B cell (primary cell): ENCODE data around the gene KRTAP12-4. TPM values are rescaled to one million over a fixed set of nuclear protein-coding genes. Genes with fewer than 3 reads are reported as not detected.
"Not testable (repeated sequence)": the region's sequence is repeated elsewhere in the genome, so short reads cannot be mapped to it uniquely, and the experiment has no call there.

ENCODE experiments used
- ATAC-seq: fragments of 200-7000 bp; cut with Tn5 transposase; one replicate; pipeline ENCODE4 v1.10.0; 2021; ENCODE audit warnings: low read depth, mild to moderate bottlenecking, moderate number of reproducible peaks, moderate library complexity
- CTCF ChIA-PET: fragments of 350-600 bp; sonication (Branson Sonifier 250); formaldehyde crosslinking; loops from one replicate; lab custom pipeline; 2021; ENCODE audit warnings: antibody characterized with exemption, inconsistent platforms; lab: Charles Lee
- POLR2A ChIA-PET: fragments of 350-600 bp; sonication (Branson Sonifier 250); formaldehyde crosslinking; loops from one replicate; lab custom pipeline; 2021; ENCODE audit warnings: antibody characterized with exemption; lab: Charles Lee
- DNase-seq: peaks from one replicate; pipeline ENCODE4 v3.0.0; 2013
- H2AFZ ChIP-seq: 2 replicates; pipeline ENCODE4 v1.6.1; 2012; ENCODE audit warnings: mild to moderate bottlenecking, low read depth, low read length; ENCODE audit not compliant: insufficient read depth, poor library complexity, severe bottlenecking
- H3K27ac ChIP-seq, 2 donors: 1 replicate in 1 of 2; 2 replicates in 1 of 2; pipeline ENCODE4 v1.5.1; 2012 to 2013; ENCODE audit warnings: low read length in 2 of 2, mild to moderate bottlenecking in 2 of 2, moderate library complexity in 1 of 2
- H3K27me3 ChIP-seq, 4 experiments: fragments of 200-600 bp in 1 of 4; sonication (generic) in 1 of 4; replicated peaks in 1 of 4; 1 replicate in 2 of 4; 2 replicates in 2 of 4; pipeline versions ENCODE4 v1.6.1 to v1.7.0; 2013 to 2016; ENCODE audit warnings: low read length in 3 of 4, mild to moderate bottlenecking in 2 of 4, mixed read lengths in 1 of 4, moderate library complexity in 1 of 4; ENCODE audit not compliant: insufficient read depth in 4 of 4, control insufficient read depth in 3 of 4; ENCODE audit errors: control extremely low read depth in 1 of 4
- H3K36me3 ChIP-seq, 2 experiments: replicated peaks in 1 of 2; 1 replicate in 1 of 2; 2 replicates in 1 of 2; pipeline versions ENCODE4 v1.6.1 to v1.7.1; 2013; ENCODE audit warnings: low read length in 1 of 2; ENCODE audit not compliant: insufficient read depth in 2 of 2, control insufficient read depth in 1 of 2; ENCODE audit errors: control extremely low read depth in 1 of 2, extremely low read depth in 1 of 2
- H3K4me1 ChIP-seq, 2 donors: fragments of 200-600 bp in 1 of 2; sonication (generic) in 1 of 2; 1 replicate in 1 of 2; 2 replicates in 1 of 2; pipeline versions ENCODE4 v1.5.1 to v1.6.1; 2013 to 2017; ENCODE audit warnings: low read length in 2 of 2; ENCODE audit not compliant: control insufficient read depth in 2 of 2, insufficient read depth in 2 of 2
- H3K4me2 ChIP-seq: replicated peaks from 2 replicates; pipeline ENCODE3; 2012; ENCODE audit warnings: mild to moderate bottlenecking, low read depth, low read length; ENCODE audit not compliant: poor library complexity, severe bottlenecking
- H3K4me3 ChIP-seq, 5 experiments: fragments of 200-600 bp in 1 of 5; sonication (generic) in 1 of 5; 1 replicate in 3 of 5; 2 replicates in 2 of 5; pipeline versions ENCODE4 v1.5.1 to v1.7.0; 2011 to 2016; ENCODE audit warnings: low read length in 4 of 5, mild to moderate bottlenecking in 4 of 5, low read depth in 2 of 5, control low read depth in 1 of 5, moderate library complexity in 1 of 5; ENCODE audit not compliant: insufficient read depth in 1 of 5; ENCODE audit errors: control extremely low read depth in 1 of 5, extremely low read depth in 1 of 5
- H3K79me2 ChIP-seq: fragments of 200-600 bp; sonication (generic); one replicate; pipeline ENCODE4 v1.6.0; 2016; ENCODE audit warnings: low read length; ENCODE audit not compliant: control insufficient read depth, insufficient read depth
- H3K9ac ChIP-seq: fragments of 200-600 bp; sonication (generic); 2 replicates; pipeline ENCODE4 v1.6.1; 2017; ENCODE audit warnings: mild to moderate bottlenecking, low read length, moderate library complexity
- H3K9me3 ChIP-seq, 3 donors: one replicate each; pipeline versions ENCODE4 v1.6.1 to v1.7.1; 2013; ENCODE audit warnings: low read length in 2 of 3; ENCODE audit not compliant: control insufficient read depth in 2 of 3, insufficient read depth in 1 of 3; ENCODE audit errors: control extremely low read depth in 1 of 3
- H4K20me1 ChIP-seq: 2 replicates; pipeline ENCODE4 v1.6.0; 2012; ENCODE audit warnings: mild to moderate bottlenecking, low read length; ENCODE audit not compliant: insufficient read depth, control insufficient read depth, poor library complexity, severe bottlenecking
- H3K27ac Mint-ChIP-seq: one replicate; pipeline ENCODE4 v1.8.0; 2021; ENCODE audit warnings: mixed read lengths
- H3K27me3 Mint-ChIP-seq: one replicate; pipeline ENCODE4 v1.8.0; 2021; ENCODE audit warnings: mixed read lengths
- H3K4me1 Mint-ChIP-seq: one replicate; pipeline ENCODE4 v1.8.0; 2021; ENCODE audit warnings: mixed read lengths
- H3K4me3 Mint-ChIP-seq: one replicate; pipeline ENCODE4 v1.8.0; 2021; ENCODE audit warnings: mixed read lengths
- H3K9me3 Mint-ChIP-seq: one replicate; pipeline ENCODE4 v1.8.0; 2022; ENCODE audit warnings: mixed read lengths; ENCODE audit not compliant: insufficient read depth
- EZH2 ChIP-seq: IDR thresholded peaks from 2 replicates; pipeline ENCODE4 v1.6.1; 2012; ENCODE audit warnings: borderline replicate concordance, low read depth, mild to moderate bottlenecking, moderate library complexity, low read length; ENCODE audit not compliant: insufficient read depth, poor library complexity, severe bottlenecking
- WGBS: methylation state at CpG from one replicate; pipeline ENCODE4 v1.1.5; 2013; ENCODE audit warnings: missing lambda C conversion rate; ENCODE audit not compliant: insufficient coverage; 5-methylcytosine and 5-hydroxymethylcytosine counted together
- intact Hi-C: fragments of 100-400 bp; cut with micrococcal nuclease; formaldehyde crosslinking; loops from one replicate; pipeline ENCODE4 v1.10.0; 2022
- polyA plus RNA-seq: library from polyadenylated mRNA; depleted of rRNA; stranded (reverse); fragments of >200 nt; gene quantifications from 2 replicates; pipeline ENCODE4 v1.2.3, GENCODE V29; 2012
- total RNA-seq, 2 donors: library from RNA; stranded (reverse); fragments of 120-200 nt in 1 of 2; gene quantifications; 1 replicate in 1 of 2; 2 replicates in 1 of 2; pipeline versions ENCODE4 v1.2.3 to v1.2.4, GENCODE V29; 2013 to 2022
- TF ChIP-seq, protein P1 (sequence below): fragments of 200-600 bp; IDR thresholded peaks from one replicate; pipeline ENCODE4 v1.8.0; 2022; ENCODE audit warnings: antibody characterized with exemption, mild to moderate bottlenecking

Gene KRTAP12-4
- total and polyA plus RNA-seq, 2 donors (not counting 1 experiment from before 2014, with no cell fraction given) = not detected

DNA sequence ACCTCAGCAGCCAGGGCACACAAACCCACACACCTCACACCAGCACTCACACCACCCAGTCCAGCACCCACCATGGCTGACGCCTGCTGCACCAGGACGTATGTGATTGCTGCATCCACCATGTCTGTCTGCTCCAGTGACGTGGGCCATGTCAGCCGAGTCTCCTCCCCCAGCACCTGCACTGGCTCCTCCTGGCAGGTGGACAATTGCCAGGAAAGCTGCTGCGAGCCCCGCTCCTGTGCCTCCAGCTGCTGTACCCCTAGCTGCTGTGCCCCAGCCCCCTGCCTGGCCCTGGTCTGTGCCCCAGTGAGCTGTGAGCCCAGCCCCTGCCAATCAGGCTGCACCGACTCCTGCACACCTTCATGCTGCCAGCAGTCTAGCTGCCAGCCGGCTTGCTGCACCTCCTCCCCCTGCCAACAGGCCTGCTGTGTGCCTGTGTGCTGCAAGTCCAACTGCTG, 42.4 kb downstream of the KRTAP12-4 start, which contains the start of gene KRTAP10-8:
Gene KRTAP10-8, plus strand, starts transcription at position 51 of the 458 bp plus-strand sequence. Its CDS starts 22 bp downstream, at position 73.
- Mint-ChIP-seq H3K27ac (no peak within 1 kb of the TSS), H3K4me3 (no peak within 1 kb of the TSS), H3K4me1 (no peaks in the 10 kb centered on the region), H3K9me3 (peaks cover 15% of the 10 kb centered on the region), H3K27me3 (peaks cover 16% of the 10 kb centered on the region)
- ChIA-PET CTCF (no interaction called here), POLR2A (no interaction called here)
- Histone ChIP-seq H4K20me1 (no peaks in the 10 kb centered on the region), H3K27me3 (peaks cover 0 to 3% (median 1%) of the 10 kb centered on the region in 4 experiments), H3K36me3 (no peaks in the 10 kb centered on the region), H3K4me3 (no peak within 1 kb of the TSS), H3K79me2 (no peaks in the 10 kb centered on the region), H3K27ac (no peak within 1 kb of the TSS), H3K9me3 (peaks cover 4 to 42% (median 25%) of the 10 kb centered on the region in 3 donors), H3K9ac (no peak within 1 kb of the TSS), H3K4me1 (no peaks in the 10 kb centered on the region), H2AFZ (no peak within 1 kb of the TSS), H3K4me2 (no peak within 1 kb of the TSS)
- TF ChIP-seq EZH2 = no peak
- TF ChIP-seq, protein P1, sequence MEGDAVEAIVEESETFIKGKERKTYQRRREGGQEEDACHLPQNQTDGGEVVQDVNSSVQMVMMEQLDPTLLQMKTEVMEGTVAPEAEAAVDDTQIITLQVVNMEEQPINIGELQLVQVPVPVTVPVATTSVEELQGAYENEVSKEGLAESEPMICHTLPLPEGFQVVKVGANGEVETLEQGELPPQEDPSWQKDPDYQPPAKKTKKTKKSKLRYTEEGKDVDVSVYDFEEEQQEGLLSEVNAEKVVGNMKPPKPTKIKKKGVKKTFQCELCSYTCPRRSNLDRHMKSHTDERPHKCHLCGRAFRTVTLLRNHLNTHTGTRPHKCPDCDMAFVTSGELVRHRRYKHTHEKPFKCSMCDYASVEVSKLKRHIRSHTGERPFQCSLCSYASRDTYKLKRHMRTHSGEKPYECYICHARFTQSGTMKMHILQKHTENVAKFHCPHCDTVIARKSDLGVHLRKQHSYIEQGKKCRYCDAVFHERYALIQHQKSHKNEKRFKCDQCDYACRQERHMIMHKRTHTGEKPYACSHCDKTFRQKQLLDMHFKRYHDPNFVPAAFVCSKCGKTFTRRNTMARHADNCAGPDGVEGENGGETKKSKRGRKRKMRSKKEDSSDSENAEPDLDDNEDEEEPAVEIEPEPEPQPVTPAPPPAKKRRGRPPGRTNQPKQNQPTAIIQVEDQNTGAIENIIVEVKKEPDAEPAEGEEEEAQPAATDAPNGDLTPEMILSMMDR = no peak
- WGBS = 92% methylated on average over 8 of the region's 8 CpGs
- ATAC-seq (no peak), DNase-seq (no peak)
- intact Hi-C loops = no loop called here

DNA sequence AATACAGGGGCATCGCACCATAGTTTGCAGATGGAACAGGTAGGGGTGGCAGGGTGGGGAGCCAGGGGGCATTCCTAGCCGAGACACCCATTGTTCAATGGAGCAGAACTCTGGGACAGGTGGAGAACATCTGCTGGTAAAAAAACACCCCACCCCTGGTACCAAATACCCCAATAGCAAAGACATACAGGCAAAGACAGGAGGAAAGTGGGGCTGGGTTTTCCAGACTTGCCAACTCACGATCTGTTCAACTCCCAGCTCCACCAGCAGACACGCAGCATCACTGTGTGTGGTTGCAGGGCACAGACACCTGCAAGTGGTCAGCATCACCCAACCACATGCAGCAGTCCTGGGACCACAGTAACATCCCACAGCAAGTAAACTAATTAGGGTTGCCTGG, 42.9 kb downstream of the KRTAP12-4 start:
- no peak overlapping the region for H3K4me2 ChIP-seq
- no peaks in the 10 kb centered on the region for H3K4me1 ChIP-seq
- Mint-ChIP-seq H3K27me3 (peaks cover 18% of the 10 kb centered on the region), H3K4me1 (no peaks in the 10 kb centered on the region), H3K4me3 (no peak overlapping the region), H3K27ac (no peak overlapping the region), H3K9me3 (peaks cover 15% of the 10 kb centered on the region)
- H4K20me1 ChIP-seq = no peaks in the 10 kb centered on the region
- H3K36me3 ChIP-seq = no peaks in the 10 kb centered on the region
- ChIA-PET CTCF (no interaction called here), POLR2A (no interaction called here)
- no peak overlapping the region for H3K9ac ChIP-seq
- intact Hi-C loops = no loop called here
- 85% methylated on average over 2 of the region's 4 CpGs for WGBS
- TF ChIP-seq, protein P1 = no peak
- peaks cover 0 to 3% (median 1%) of the 10 kb centered on the region in 4 experiments for H3K27me3 ChIP-seq
- H3K9me3 ChIP-seq = peaks cover 4 to 39% (median 25%) of the 10 kb centered on the region in 3 donors
- no peak overlapping the region for H3K27ac ChIP-seq
- no peak for ATAC-seq
- H2AFZ ChIP-seq = no peak overlapping the region
- no peaks in the 10 kb centered on the region for H3K79me2 ChIP-seq
- H3K4me3 ChIP-seq = no peak overlapping the region
- no peak for DNase-seq

DNA sequence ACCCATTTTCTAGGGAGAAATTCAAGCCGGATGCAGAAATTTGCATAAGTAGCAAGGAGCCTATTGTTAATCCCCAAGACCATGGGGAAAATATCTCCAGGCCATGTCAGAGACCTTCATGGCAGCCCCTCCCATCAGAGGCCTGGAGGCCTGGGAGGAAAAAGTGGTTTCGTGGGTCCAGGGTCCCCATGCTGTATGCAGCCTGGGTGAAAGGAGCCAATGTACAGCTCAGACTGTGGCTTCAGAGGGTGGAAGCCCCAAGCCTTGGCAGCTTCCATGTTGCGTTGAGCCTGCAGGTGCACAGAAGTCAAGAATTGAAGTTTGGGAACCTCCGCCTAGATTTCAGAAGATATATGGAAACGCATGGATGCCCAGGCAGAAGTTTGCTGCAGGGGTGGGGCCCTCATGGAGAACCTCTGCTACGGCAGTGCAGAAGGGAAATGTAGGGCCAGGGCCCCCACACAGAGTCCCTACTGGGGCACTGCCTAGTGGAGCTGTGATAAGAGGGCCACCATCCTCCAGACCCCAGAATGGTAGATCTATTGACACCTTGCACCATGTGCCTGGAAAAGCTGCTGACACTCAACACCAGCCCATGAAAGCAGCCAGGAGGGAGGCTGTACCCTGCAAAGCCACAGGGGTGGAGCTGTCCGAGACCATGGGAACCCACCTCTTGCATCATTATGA, 44.2 kb downstream of the KRTAP12-4 start:
- CTCF ChIA-PET, DNase-seq, intact Hi-C loops, H3K79me2 ChIP-seq, H2AFZ ChIP-seq, H3K4me3 Mint-ChIP-seq, ATAC-seq, H4K20me1 ChIP-seq, POLR2A ChIA-PET, H3K27ac Mint-ChIP-seq, H3K27ac ChIP-seq, H3K4me1 ChIP-seq, H3K4me2 ChIP-seq, H3K36me3 ChIP-seq, H3K4me3 ChIP-seq, H3K27me3 ChIP-seq, H3K9ac ChIP-seq, H3K4me1 Mint-ChIP-seq: not testable (repeated sequence)
- Mint-ChIP-seq H3K27me3 (peaks cover 25% of the 10 kb centered on the region), H3K9me3 (peaks cover 19% of the 10 kb centered on the region)
- 94% methylated on average over 6 of the region's 7 CpGs for WGBS
- H3K9me3 ChIP-seq = peaks cover 4 to 31% (median 25%) of the 10 kb centered on the region in 3 donors
